NCI-H345 treated with DMSO at 0.1 percent for 48 hours (cell line): ENCODE results near the gene PPP1R1C.

ENCODE experiments used
- DNase-seq: peaks from one replicate; lab custom pipeline; 2025; ENCODE audit not compliant: unreplicated experiment; lab: John Stamatoyannopoulos, UW

The PPP1R1C gene

DNA sequence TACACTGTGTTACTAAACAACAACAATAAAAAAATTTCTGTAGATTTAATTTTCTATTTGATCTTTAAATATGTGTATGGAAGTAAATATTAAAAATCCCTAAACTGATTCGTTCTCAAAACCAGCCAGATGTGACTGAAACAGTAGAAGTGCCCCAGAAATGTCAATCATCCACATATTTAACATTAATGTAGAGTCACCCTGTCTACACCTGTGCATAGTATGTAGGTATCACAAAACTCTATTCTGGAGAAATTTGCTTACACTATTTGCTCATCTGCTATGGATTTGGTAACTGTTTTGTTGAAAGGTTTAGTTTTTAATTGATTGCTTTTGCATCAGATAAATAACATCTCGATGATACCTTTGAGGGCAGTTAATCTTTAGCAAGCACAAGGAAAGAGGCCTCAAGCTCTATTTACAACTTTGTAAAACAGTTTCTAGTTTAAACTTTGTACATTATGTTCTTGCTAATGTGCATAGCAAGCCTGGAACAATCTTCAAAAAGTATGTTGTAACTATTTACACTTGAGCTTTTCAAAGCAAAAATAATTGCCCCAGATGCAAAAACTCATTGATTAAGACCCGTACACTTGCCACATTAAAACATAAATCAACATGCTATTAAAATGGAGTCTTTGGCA, 76.8 kb downstream of the PPP1R1C start:
- no peak for DNase-seq

DNA sequence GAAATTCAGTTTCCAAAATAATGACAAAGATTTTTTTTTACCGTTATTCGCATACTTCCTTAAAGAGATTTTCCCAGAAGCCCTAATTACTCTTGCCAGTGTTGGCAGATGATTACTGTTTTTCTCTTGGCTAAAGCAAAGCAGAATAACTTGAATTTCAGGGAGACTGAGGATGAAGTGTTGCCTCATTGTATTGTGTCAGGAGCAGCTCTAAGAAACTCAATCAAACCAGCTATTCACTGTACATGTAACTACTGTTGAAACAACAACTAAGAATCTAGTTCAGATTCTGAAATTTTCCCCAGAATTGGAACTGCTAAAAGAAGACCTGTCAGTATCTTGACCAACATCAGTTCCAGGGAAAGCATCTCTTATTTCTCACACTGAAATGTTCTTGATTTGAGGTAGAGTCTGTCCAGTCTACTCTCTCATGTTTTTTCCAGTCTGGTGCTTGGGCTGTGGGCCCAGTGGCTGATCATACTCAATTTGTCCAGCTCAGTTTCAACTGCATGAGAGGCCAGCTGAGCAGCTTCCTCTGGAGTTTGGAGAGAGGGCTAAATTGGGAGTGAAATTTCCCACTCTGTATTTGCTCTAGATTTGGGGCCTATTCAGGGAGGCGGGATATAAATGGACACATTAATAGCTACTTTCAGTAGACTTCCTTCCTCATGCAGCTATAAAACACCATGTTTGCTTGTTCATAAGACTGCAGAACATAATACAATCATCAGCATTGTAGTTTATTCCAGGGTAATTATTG, 78.5 kb downstream of the PPP1R1C start:
- no peak for DNase-seq

DNA sequence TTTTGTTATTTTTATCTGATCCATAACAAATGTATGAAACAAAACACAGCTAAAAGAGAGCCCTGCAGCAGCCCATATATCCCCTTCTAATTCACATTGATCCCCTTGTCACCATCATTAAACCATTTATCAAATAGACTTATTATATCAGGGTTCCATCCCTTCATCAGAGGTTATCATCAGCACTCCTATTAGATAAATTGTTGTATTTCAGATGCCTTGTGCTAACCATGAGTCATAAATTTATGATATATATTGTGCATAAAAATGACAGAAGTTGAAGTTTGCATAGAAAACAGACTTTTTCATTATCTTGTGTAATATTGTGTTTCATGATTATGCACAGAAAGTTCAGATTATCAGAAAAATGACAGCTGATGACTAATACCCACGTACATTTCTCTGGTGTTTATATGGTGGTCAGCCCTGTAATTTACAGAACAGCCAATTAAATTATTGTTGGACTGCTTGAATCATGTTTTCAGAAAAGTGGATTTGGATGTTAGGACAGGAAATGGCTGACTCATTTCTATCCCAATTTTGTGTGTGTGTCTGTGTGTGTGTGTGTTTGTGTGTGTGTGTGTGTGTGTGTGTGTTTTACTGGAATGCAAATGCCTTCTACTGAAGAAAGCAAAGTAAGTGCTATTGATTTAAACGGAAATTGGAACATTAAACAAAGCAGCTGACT, 80.9 kb downstream of the PPP1R1C start:
- no peak for DNase-seq

DNA sequence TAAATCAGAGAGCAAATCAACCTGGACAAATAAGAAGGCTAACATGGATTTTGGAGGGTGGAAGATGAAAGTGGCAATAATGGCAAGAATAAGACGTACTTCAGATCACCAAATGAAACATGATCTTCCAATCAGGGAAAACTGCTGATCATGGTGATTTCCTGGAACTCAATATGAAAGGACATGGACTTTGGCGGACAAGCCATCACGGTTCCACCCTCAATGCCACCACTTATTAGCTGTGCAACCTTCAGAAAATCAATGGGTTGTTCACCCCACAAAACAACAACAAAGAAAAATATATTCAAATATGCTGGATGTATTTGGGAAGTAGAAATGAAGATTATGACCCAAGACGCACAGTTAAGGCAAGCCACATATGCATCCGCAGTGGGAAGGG, 81.7 kb downstream of the PPP1R1C start:
- DNase-seq: no peak

DNA sequence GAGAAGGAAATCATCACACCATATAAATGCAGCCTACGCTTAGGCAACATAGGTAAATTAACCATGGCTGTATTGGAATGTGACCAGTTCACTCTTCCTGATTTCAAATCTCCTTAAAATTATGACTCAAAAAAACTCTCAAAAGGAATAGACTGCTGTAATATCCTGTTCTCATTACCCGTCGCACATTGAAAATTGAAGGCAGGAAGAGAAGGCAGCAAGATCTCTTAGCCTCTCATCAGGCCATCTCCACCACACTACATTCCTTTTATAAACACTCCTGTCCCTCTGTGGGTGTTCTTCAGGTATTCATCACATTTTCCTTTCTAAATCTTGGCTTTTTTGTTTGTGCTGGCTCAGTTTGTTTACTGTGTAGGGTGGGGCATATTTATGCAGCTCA, 83.2 kb downstream of the PPP1R1C start:
- no peak for DNase-seq

DNA sequence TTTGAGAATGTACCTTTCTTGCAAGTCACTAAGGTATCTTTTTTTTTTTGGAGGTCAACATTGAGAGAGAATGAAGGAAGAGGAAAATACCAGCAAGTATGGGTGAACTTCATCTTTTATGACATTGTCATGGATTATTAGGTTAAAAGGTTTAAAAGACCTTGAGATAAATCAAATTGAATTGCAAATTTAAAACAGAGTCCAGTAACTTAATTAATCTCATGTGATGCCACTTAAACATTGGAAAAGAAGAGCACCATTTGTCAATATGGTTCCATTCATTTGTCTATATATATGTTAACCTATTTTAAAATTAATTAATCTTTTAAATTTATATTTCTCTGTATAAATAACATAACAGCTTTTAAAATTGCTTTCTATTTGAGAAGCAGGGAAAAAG, 83.8 kb downstream of the PPP1R1C start:
- no peak for DNase-seq

DNA sequence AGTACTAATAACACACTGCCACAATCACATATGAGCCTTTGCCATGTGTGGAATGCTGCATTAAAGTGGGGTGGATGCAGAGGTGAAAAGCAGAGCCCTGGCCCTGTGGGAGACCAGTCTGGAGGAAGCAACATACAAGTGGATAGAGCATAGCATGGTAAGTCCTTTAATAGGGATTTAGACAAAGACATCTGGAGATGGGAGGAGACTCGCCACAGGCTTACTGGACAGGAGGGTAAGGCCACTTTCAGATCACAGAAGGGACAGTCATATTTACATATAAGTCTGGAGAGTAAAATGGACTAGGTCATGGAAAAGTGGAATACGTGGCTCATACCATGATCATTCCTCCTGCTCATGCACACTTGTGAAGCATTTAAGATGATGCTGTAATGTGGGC, 84.3 kb downstream of the PPP1R1C start:
- no peak for DNase-seq

DNA sequence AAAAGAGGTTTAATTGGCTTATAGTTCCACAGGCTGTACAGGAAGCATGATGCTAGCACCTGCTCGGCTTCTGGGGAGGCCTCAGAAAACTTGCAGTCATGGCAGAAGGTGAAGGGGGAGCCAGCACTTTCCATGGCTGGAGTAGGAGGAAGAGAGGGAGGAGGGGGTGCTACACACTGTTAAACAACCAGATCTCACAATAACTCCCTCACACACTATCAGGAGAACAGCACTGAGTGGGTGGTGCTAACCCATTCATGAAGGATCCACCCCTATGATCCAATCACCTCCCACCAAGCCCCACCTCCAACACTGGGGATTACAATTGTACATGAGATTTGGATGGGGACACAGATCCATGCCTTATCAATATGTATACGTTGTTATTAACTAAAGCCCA, 85.1 kb downstream of the PPP1R1C start:
- no peak for DNase-seq

DNA sequence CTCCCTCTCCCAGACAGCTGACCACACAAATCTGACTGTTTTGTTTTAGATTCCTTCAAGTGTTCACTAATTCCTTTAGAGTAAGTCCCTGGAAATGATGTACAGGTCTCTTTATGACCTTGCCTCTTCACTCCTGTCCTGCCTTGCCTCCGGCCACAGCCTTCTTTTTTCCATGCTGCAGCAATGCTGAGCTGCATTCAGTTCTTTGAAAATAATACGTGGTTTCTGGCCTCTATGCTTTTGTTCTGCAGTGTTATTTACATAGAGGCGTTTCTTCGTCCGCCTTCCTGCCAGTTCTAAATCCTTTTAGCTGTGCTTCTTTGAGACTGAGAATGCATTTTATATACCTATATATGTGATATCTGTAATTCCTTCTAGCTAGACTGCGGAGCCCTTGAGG, 87.2 kb downstream of the PPP1R1C start:
- no peak for DNase-seq

DNA sequence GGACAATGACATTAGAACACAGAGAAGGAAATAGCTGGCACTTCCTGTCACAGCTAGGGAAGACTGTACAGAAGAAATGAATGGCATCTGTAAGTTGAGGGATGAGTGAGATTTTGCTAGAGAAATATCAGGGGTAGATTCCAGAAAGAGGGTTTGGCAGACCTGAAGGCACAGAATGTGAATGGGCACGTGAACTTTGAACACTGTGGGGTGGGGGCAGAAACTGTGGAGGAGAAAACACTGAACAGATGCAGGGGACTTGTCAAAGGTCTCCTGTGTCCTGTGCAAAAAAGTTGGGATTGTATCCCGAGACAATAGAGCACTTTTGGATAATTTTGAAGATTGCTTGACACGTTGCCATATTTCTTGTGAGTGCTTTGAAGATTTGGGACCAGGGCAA, 88.0 kb downstream of the PPP1R1C start:
- no peak for DNase-seq

DNA sequence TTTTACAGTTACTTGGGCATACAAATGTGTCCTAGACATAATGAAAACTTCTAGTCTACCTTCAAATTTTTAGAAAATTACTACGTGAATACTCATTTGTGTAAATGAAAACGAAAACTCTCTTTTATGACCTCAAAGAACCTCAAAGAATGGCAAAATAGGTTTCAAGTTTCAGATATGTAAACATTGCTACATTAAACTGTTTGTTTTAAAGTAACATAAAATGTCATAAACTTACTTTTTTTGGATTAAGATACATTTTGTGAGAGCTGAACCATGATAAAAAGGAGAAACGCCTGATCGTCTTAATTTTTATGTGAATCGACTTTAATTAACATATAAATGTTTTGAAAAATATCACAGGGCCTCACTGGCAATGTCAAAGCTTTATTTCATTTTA, 91.4 kb downstream of the PPP1R1C start:
- no peak for DNase-seq

DNA sequence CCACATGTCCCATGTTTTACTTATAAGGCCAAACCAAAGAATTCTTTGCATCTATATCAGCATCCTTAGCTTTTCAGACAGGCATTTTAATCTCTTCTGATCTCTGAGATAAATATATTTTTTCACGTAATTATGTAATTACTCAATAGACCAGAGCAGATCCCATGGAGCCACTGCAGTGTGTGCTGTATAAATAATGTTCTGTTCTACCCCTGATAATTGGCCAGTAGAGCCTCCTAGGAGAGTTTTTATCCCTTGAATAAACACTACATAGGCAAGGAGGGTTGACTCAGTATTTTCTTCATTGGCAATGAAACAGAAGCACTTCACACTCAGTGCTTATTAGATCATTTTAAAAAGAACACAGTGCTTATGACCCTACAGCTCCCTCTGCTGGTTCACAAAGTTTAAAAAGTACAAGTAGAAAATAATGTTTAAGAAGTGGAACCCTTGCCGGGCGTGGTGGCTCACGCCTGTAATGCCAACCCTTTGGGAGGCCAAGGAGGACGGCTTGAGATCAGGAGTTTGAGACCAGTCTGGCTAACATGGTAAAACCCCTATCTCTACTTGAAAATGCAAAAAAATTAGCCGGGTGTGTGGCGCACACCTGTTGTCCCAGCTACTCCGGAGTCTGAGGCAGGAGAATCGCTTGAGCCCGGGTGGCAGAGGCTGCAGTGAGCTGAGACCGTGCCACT, 91.9 kb downstream of the PPP1R1C start:
- peak; percentile 60 for DNase-seq

DNA sequence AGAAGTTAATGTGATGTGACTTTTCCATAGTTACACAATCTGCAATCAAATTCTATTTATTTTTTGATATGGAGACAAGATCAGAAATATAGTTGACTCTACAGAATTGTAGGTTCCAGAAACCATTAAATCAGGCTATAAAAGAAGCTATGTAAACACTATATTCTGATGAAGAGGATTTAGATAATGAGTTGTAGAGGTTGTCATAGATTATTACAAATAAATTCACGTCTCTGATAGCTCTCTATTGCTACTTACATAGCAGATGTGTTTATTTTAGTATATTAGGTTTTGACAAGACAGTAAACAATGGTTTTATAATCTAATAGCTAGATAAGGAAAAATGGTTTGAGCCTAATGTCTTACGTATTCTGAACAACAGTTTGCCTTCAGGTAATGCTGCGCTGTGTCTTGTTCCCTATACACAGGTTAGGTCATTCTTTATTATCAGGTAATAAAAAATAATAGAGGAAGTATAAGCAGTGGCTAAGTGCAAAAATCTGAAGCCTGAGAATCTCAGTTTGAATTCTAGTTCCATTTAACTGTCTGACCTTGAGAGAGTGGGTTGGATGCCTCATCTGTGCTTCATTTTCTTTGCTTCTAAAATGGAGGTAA, 93.4 kb downstream of the PPP1R1C start:
- no peak for DNase-seq

DNA sequence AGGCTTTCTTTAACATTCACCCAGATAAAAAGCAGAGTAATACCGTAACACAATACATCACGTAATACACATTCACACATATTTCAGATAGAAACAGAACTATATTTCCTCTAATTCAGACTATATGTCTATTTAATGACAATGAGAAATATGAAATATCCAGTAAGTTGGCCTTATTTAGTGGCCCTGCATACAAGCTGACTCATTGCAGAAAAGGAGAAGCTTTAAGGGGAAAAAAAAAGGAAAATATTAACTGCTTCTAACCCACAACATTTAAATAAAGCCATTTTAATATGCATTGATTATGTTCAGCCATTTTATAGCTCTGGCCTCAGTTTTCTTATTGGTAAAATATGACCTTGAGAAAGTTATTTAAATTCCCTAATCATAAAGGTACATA, 94.8 kb downstream of the PPP1R1C start:
- no peak for DNase-seq

DNA sequence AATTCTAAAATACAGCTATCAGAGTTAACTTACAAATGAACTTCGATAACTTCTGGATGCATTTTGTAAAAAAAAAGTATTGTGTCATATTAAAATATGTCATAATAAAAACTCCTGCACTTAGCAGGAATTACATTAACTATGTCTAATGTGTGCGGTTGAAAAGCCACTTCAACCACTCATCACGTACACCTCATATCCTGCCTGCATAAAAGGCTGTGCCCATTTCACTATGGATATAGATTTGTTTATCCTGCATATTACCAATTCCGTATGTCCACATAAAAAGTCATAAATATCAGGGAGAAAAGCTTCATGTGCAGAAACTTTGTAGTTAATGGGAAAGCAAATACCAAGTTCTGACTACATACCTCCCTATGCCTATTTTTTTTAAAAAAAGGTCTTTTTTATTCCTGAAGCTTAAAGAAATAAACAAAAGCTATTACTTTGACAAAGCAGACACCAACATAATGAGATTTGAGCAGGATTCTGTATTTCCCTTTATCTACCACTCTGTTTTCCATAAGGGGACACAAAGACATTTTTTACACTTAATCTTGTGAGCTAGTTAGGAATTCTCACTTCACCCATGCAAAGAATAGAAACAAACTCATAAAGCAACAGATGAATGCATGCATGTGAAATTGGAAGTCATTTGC, 96.1 kb downstream of the PPP1R1C start:
- no peak for DNase-seq

DNA sequence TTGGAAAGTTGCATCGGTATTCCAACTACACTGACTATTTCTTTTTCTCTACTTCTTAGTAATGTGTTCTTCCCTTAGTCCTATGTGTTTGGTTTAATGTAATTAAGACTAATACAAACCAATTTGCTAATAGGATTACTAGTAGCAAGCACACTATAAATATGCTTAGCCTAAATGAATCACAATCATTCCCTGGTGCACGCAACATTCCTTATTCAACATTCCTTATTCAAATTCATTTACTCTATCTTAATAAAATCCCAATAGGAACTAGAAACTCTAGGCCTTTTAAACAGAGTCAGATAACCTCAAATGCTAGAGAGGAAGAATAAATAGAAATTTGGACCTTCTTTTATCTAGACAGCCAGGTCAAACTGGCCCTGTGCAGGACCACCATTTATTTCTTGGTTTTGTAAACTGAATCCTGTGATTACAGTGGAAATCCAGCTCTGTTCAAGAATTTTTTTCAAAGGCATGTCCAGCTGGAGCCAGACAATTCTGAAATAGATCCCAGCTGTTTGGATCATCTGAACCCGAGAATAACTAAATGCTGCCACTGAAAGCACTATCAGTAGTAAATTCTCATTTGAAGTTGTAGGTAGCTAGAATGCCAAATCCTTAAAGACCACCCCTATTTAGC, 103.1 kb downstream of the PPP1R1C start:
- DNase-seq: no peak

DNA sequence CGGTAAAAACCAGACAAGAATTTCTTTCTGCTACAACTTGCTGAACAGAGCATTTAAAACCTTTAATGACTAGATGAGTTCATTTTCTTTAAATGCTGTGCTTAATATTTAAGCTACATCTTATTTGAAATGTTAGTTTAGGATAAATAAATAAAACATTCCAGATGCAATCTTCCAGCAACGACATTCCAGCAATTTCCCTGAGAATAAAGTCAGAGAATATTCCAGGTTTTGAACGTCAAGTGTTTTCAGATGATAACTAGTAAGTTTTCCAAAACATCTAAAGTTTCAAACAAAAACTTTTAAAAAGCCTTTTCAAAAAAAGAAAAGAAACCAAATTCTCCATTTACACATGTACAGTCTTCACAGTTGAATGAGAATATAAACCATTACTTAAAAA, 104.8 kb downstream of the PPP1R1C start:
- no peak for DNase-seq

DNA sequence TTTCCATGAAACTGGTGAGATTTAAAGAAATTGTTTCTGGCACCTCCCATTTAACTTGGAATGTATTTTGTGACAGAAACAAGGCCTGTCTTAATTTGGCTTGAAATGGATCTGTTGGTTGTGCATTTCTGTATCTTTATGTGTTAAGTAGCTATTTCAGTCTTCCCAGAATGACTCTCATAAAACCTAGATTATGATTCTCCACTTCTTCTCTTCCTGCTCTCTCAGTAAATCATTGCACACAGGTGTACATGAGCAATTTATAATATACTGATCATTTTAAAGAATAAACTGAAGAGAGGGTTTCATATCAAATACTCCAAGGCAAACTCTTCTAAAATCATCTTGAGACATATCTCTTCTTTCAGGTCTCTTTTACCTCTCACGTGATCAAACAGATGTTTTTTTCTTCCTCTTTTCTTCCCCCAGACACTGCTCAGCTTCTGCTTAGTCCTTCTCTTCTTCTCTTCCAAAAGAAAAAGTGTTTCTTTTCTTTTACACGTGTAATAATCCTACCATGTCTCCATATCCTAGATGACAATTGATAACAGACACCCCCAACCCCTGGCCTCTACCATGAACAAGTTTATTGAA, 112.0 kb downstream of the PPP1R1C start:
- no peak for DNase-seq

DNA sequence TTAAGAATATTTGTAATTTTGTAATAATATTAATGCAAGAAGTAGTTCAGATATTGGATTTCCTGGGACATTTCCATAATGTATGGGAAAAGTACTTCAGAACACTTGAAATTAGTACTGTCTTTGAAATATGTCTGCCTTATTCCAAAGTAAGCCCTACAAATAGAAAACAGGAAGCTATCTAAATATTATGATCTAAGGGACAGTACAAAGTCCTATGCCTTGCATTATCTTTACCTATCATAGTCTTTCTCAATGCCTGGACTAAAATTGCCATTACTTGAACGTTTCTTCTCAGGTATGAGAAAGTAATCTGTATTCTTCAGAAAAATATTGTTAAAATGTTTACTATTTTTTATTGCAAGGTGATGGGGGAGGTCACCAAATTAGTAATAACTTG, 113.0 kb downstream of the PPP1R1C start:
- DNase-seq: no peak

DNA sequence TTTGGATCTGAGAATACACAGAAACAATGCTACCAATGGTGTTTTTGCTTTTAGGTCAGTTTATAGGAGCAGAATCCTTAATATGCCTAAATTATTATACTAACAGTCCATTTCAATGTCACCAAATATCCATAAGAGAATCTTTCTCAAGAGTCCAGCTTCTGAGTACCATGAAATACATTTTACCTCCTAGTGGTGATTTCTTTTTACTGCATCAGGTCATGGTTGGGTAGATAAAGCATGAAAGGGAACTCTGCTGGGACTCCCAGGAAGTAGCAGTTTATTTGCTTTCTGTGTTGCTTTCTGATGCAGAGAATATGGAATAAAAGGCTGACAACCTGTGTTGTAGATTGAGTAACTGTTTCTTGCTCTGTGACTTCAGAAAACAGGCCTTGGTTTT, 115.6 kb downstream of the PPP1R1C start:
- DNase-seq: no peak
